Suprapubic skin (tissue), 4 donors: ENCODE measurements around the gene PGM3. TPM values are rescaled to one million over a fixed set of nuclear protein-coding genes. Genes with fewer than 3 reads are reported as not detected.

ENCODE experiments used
- DNase-seq, 2 donors: peaks; one replicate each; pipeline ENCODE4 v3.0.0-alpha.2; 2019; ENCODE audit warnings: low spot score in 2 of 2
- H3K27ac ChIP-seq: fragments of 200-600 bp; sonication (generic); one replicate; pipeline ENCODE4 v1.5.1; 2019
- H3K27me3 ChIP-seq: fragments of 200-600 bp; sonication (generic); one replicate; pipeline ENCODE4 v1.5.1; 2019
- H3K36me3 ChIP-seq: fragments of 200-600 bp; sonication (generic); one replicate; pipeline ENCODE4 v1.5.1; 2019
- H3K4me1 ChIP-seq: fragments of 200-600 bp; sonication (generic); one replicate; pipeline ENCODE4 v1.5.1; 2019
- H3K4me3 ChIP-seq: fragments of 200-600 bp; sonication (generic); one replicate; pipeline ENCODE4 v1.5.1; 2019; ENCODE audit warnings: mild to moderate bottlenecking
- H3K9me3 ChIP-seq: fragments of 200-600 bp; sonication (generic); one replicate; pipeline ENCODE4 v1.5.1; 2019
- CTCF ChIP-seq, 2 donors: fragments of 200-600 bp in 1 of 2; fragments of 450-650 bp in 1 of 2; sonication (generic) in 1 of 2; IDR thresholded peaks; one replicate each; pipeline ENCODE4 v1.5.1; 2016 to 2019; ENCODE audit warnings: antibody characterized with exemption in 2 of 2, mild to moderate bottlenecking in 1 of 2, moderate library complexity in 1 of 2
- EP300 ChIP-seq: sonication (generic); formaldehyde crosslinking; IDR thresholded peaks from one replicate; pipeline ENCODE4 v1.6.1; 2017; ENCODE audit warnings: antibody characterized with exemption
- POLR2A ChIP-seq, 2 donors: fragments of 450-650 bp; IDR thresholded peaks; one replicate each; pipeline ENCODE4 v1.6.1; 2017; ENCODE audit warnings: antibody characterized with exemption in 2 of 2, mild to moderate bottlenecking in 2 of 2, moderate library complexity in 2 of 2
- POLR2AphosphoS5 ChIP-seq, 3 donors: sonication (generic); formaldehyde crosslinking; IDR thresholded peaks; one replicate each; pipeline ENCODE4 v1.6.1; 2017; ENCODE audit warnings: antibody characterized with exemption in 3 of 3
- WGBS: methylation state at CpG from one replicate; pipeline ENCODE4 v1.1.5; 2018; 5-methylcytosine and 5-hydroxymethylcytosine counted together
- total RNA-seq, 4 donors: library from RNA; depleted of rRNA; stranded (reverse); fragments of >200 nt; gene quantifications; one replicate each; pipeline ENCODE4 v1.1.0, GENCODE V29; 2016

PGM3 gene
- total RNA-seq, 4 donors from 2014 or later: 9.6 to 18.6 (median 13.8) TPM

- 78% methylated on average over 3 of the region's 3 CpGs for WGBS
- H3K9me3 ChIP-seq: no peaks in the 10 kb centered on the region
- H3K4me1 ChIP-seq: no peaks in the 10 kb centered on the region
- TF ChIP-seq EP300 (no peak), POLR2A (IDR thresholded peaks at IDR 0.05) (no peak), CTCF (IDR thresholded peaks at IDR 0.05) (no peak), POLR2AphosphoS5 (IDR thresholded peaks at IDR 0.05) (no peak)
- H3K4me3 ChIP-seq: no peak overlapping the region
- DNase-seq: no peak
- H3K27me3 ChIP-seq: no peaks in the 10 kb centered on the region
- no peak overlapping the region for H3K27ac ChIP-seq
- peaks cover 78% of the 10 kb centered on the region for H3K36me3 ChIP-seq
Measured at GRCh38 chr6:83138758-83139157, 54.3 kb downstream of the PGM3 start.

- Histone ChIP-seq H3K27ac (no peak overlapping the region), H3K27me3 (no peaks in the 10 kb centered on the region), H3K9me3 (no peaks in the 10 kb centered on the region), H3K36me3 (peaks cover 73% of the 10 kb centered on the region), H3K4me3 (no peak overlapping the region), H3K4me1 (no peaks in the 10 kb centered on the region)
- 96% methylated on average over 5 of the region's 5 CpGs for WGBS
- DNase-seq: no peak
- TF ChIP-seq CTCF (IDR thresholded peaks at IDR 0.05) (no peak), POLR2A (IDR thresholded peaks at IDR 0.05) (no peak), POLR2AphosphoS5 (IDR thresholded peaks at IDR 0.05) (no peak)
Measured at GRCh38 chr6:83138118-83138722, 54.8 kb downstream of the PGM3 start.

GRCh38 chr6:83132121-83132520, 60.9 kb downstream of the PGM3 start:
- H3K36me3 ChIP-seq: peaks cover 85% of the 10 kb centered on the region
- TF ChIP-seq POLR2AphosphoS5 (IDR thresholded peaks at IDR 0.05) (no peak), EP300 (no peak), CTCF (IDR thresholded peaks at IDR 0.05) (no peak)

GRCh38 chr6:83127976-83128375, 65.1 kb downstream of the PGM3 start:
- H3K9me3 ChIP-seq: no peaks in the 10 kb centered on the region
- no peak for DNase-seq
- TF ChIP-seq CTCF (IDR thresholded peaks at IDR 0.05) (no peak), POLR2AphosphoS5 (IDR thresholded peaks at IDR 0.05) (no peak), POLR2A (IDR thresholded peaks at IDR 0.05) (no peak), EP300 (no peak)
- no peak overlapping the region for H3K4me3 ChIP-seq
- no peaks in the 10 kb centered on the region for H3K27me3 ChIP-seq
- WGBS: 96% methylated on average over 2 of the region's 2 CpGs
- H3K4me1 ChIP-seq: no peaks in the 10 kb centered on the region
- H3K36me3 ChIP-seq: peaks cover 90% of the 10 kb centered on the region
- no peak overlapping the region for H3K27ac ChIP-seq

More at GRCh38 chr6:83132121-83132520, 60.9 kb downstream of the PGM3 start:
- 96% methylated on average over 3 of the region's 3 CpGs for WGBS
- Histone ChIP-seq H3K4me3 (no peak overlapping the region), H3K27me3 (no peaks in the 10 kb centered on the region), H3K27ac (no peak overlapping the region), H3K4me1 (no peaks in the 10 kb centered on the region), H3K9me3 (no peaks in the 10 kb centered on the region)
- no peak for DNase-seq

GRCh38 chr6:83127258-83127657, 65.8 kb downstream of the PGM3 start:
- Histone ChIP-seq H3K36me3 (peaks cover 91% of the 10 kb centered on the region), H3K27me3 (no peaks in the 10 kb centered on the region), H3K9me3 (no peaks in the 10 kb centered on the region), H3K27ac (no peak overlapping the region), H3K4me3 (no peak overlapping the region), H3K4me1 (no peaks in the 10 kb centered on the region)
- WGBS: 93% methylated on average over 5 of the region's 5 CpGs
- TF ChIP-seq POLR2AphosphoS5 (IDR thresholded peaks at IDR 0.05): no peak
- TF ChIP-seq EP300: no peak
- no peak for TF ChIP-seq POLR2A (IDR thresholded peaks at IDR 0.05)
- no peak for TF ChIP-seq CTCF (IDR thresholded peaks at IDR 0.05)
- DNase-seq: no peak
